DOHH2 (cell line): ENCODE data around the gene FARSA.

Experiments
- H3F3A ChIP-seq: fragments of 200-600 bp; sonication (generic), shearing (Covaris generic); 2 replicates; pipeline ENCODE4 v1.6.0; 2016; ENCODE audit warnings: antibody characterized with exemption, mild to moderate bottlenecking; ENCODE audit not compliant: control insufficient read depth, insufficient read depth
- H3K27ac ChIP-seq: fragments of 200-600 bp; sonication (generic); 2 replicates; pipeline ENCODE4 v1.5.1; 2014; ENCODE audit warnings: low read depth, mild to moderate bottlenecking, low read length, moderate library complexity
- H3K27me3 ChIP-seq: fragments of 200-600 bp; sonication (generic); 2 replicates; pipeline ENCODE4 v1.6.1; 2014; ENCODE audit warnings: mild to moderate bottlenecking, low read length, mixed read lengths; ENCODE audit not compliant: control insufficient read depth
- H3K36me3 ChIP-seq: fragments of 200-600 bp; sonication (generic); 2 replicates; pipeline ENCODE4 v1.6.1; 2014; ENCODE audit warnings: mild to moderate bottlenecking, low read length, moderate library complexity, mixed read lengths; ENCODE audit not compliant: control insufficient read depth
- H3K4me1 ChIP-seq: fragments of 200-600 bp; sonication (generic); 2 replicates; pipeline ENCODE4 v1.6.1; 2014; ENCODE audit warnings: mild to moderate bottlenecking, low read length, mixed read lengths; ENCODE audit not compliant: control insufficient read depth
- H3K4me2 ChIP-seq: fragments of 200-600 bp; sonication (generic); 2 replicates; pipeline ENCODE4 v1.6.0; 2014; ENCODE audit warnings: mild to moderate bottlenecking, low read length, moderate library complexity
- H3K4me3 ChIP-seq: fragments of 200-600 bp; sonication (generic); 2 replicates; pipeline ENCODE4 v1.5.1; 2014; ENCODE audit warnings: mild to moderate bottlenecking, low read length, mixed read lengths
- H3K79me2 ChIP-seq: fragments of 200-600 bp; sonication (generic); 2 replicates; pipeline ENCODE4 v1.6.1; 2014; ENCODE audit warnings: mild to moderate bottlenecking, low read length, mixed read lengths; ENCODE audit not compliant: control insufficient read depth
- H3K9me2 ChIP-seq: fragments of 200-600 bp; sonication (generic); replicated peaks from 2 replicates; pipeline ENCODE4 v1.6.1; 2014; ENCODE audit warnings: mild to moderate bottlenecking, low read length, mixed read lengths; ENCODE audit not compliant: control insufficient read depth
- H3K9me3 ChIP-seq: fragments of 200-600 bp; sonication (generic); 2 replicates; pipeline ENCODE4 v1.6.1; 2014; ENCODE audit warnings: antibody characterized with exemption, low read length, mixed read lengths; ENCODE audit not compliant: control insufficient read depth, insufficient read depth
- H4K20me1 ChIP-seq: fragments of 200-600 bp; sonication (generic); 2 replicates; pipeline ENCODE4 v1.6.0; 2014; ENCODE audit warnings: low read depth, mild to moderate bottlenecking, antibody characterized with exemption, low read length, moderate library complexity; ENCODE audit not compliant: control insufficient read depth, insufficient read depth
- CTCF ChIP-seq: fragments of 200-600 bp; sonication (generic); IDR thresholded peaks from one replicate; pipeline ENCODE4 v1.5.1; 2014; ENCODE audit warnings: antibody characterized with exemption, mild to moderate bottlenecking, low read depth, low read length; ENCODE audit not compliant: poor library complexity, severe bottlenecking
- EZH2phosphoT487 ChIP-seq: fragments of 200-600 bp; sonication (generic); IDR thresholded peaks from 2 replicates; pipeline ENCODE4 v1.6.1; 2017; ENCODE audit warnings: borderline replicate concordance, mild to moderate bottlenecking, antibody characterized with exemption, low read length, moderate library complexity, mixed read lengths

The FARSA gene

GRCh38 chr19:12933287-12934072 lies at the start of gene FARSA:
FARSA (minus strand) TSS chr19:12933711; CDS start chr19:12933696, 15 bp downstream.
- H3K4me2 ChIP-seq, result peak within 1 kb of the TSS; percentile 87
- peaks cover 43% of the 10 kb centered on the region for H3K36me3 ChIP-seq
- TF ChIP-seq CTCF, result no peak
- no peak for TF ChIP-seq EZH2phosphoT487
- H3K27me3 ChIP-seq, result no peaks in the 10 kb centered on the region
- peak within 1 kb of the TSS; percentile 96 for H3K4me3 ChIP-seq
- peaks cover 42% of the 10 kb centered on the region for H3K4me1 ChIP-seq
- H4K20me1 ChIP-seq, result no peaks in the 10 kb centered on the region
- H3K9me3 ChIP-seq, result no peaks in the 10 kb centered on the region
- peaks cover 13% of the 10 kb centered on the region for H3F3A ChIP-seq
- H3K79me2 ChIP-seq, result peaks cover 50% of the 10 kb centered on the region
- H3K27ac ChIP-seq, result peak within 1 kb of the TSS; percentile 43
- no peaks in the 10 kb centered on the region for H3K9me2 ChIP-seq

- peak overlapping the region; percentile 63 for H3K4me2 ChIP-seq
- TF ChIP-seq EZH2phosphoT487 (no peak), CTCF (no peak)
- H3K27ac ChIP-seq, result no peak overlapping the region
- H3K79me2 ChIP-seq, result no peaks in the 10 kb centered on the region
- H3K9me2 ChIP-seq, result no peaks in the 10 kb centered on the region
- H3K36me3 ChIP-seq, result no peaks in the 10 kb centered on the region
- H3K27me3 ChIP-seq, result peaks cover 24% of the 10 kb centered on the region
- peaks cover 4% of the 10 kb centered on the region for H3K4me1 ChIP-seq
- H4K20me1 ChIP-seq, result no peaks in the 10 kb centered on the region
- H3K9me3 ChIP-seq, result no peaks in the 10 kb centered on the region
- H3K4me3 ChIP-seq, result peak overlapping the region; percentile 49
- no peaks in the 10 kb centered on the region for H3F3A ChIP-seq
Measured at GRCh38 chr19:12983091-12983490, 49.6 kb upstream of the FARSA start.

GRCh38 chr19:12982648-12983047 lies 49.1 kb upstream of the FARSA start:
- H3K79me2 ChIP-seq, result no peaks in the 10 kb centered on the region
- H3K27me3 ChIP-seq, result peaks cover 24% of the 10 kb centered on the region
- no peaks in the 10 kb centered on the region for H4K20me1 ChIP-seq
- H3K36me3 ChIP-seq, result no peaks in the 10 kb centered on the region
- H3K4me2 ChIP-seq, result no peak overlapping the region
- no peaks in the 10 kb centered on the region for H3K9me3 ChIP-seq
- no peak overlapping the region for H3K4me3 ChIP-seq
- no peak overlapping the region for H3K27ac ChIP-seq
- TF ChIP-seq CTCF (no peak), EZH2phosphoT487 (no peak)
- peaks cover 4% of the 10 kb centered on the region for H3K4me1 ChIP-seq
- H3F3A ChIP-seq, result no peaks in the 10 kb centered on the region
- H3K9me2 ChIP-seq, result no peaks in the 10 kb centered on the region
